ENCODE data around the gene CPA4.
"Not testable (repeated sequence)": the region's sequence is repeated elsewhere in the genome, so short reads cannot be mapped to it uniquely, and the experiment has no call there.

DNA sequence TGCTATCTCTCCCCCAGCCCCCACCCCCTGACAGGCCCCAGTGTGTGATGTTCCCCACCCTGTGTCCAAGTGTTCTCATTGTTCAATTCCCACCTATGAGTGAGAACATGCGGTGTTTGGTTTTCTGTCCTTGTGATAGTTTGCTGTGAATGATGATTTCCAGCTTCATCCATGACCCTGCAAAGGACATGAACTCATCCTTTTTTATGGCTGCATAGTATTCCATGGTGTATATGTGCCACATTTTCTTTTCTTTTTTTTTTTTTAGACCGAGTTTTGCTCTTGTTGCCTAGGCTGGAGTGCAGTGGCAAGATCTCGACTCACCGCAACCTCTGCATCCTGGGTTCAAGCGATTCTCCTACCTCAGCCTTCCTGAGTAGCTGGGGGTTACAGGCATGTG is 44.1 kb upstream of the CPA4 start:
- TF ChIP-seq, protein P1, sequence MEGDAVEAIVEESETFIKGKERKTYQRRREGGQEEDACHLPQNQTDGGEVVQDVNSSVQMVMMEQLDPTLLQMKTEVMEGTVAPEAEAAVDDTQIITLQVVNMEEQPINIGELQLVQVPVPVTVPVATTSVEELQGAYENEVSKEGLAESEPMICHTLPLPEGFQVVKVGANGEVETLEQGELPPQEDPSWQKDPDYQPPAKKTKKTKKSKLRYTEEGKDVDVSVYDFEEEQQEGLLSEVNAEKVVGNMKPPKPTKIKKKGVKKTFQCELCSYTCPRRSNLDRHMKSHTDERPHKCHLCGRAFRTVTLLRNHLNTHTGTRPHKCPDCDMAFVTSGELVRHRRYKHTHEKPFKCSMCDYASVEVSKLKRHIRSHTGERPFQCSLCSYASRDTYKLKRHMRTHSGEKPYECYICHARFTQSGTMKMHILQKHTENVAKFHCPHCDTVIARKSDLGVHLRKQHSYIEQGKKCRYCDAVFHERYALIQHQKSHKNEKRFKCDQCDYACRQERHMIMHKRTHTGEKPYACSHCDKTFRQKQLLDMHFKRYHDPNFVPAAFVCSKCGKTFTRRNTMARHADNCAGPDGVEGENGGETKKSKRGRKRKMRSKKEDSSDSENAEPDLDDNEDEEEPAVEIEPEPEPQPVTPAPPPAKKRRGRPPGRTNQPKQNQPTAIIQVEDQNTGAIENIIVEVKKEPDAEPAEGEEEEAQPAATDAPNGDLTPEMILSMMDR (IDR thresholded peaks at IDR 0.05) = not testable (repeated sequence)
- not testable (repeated sequence) for TF ChIP-seq POLR2AphosphoS5, POLR2A (IDR thresholded peaks at IDR 0.05)

Data from transverse colon (tissue), 4 donors.